Measurements from ENCODE around the gene KRTAP10-1.

DNA sequence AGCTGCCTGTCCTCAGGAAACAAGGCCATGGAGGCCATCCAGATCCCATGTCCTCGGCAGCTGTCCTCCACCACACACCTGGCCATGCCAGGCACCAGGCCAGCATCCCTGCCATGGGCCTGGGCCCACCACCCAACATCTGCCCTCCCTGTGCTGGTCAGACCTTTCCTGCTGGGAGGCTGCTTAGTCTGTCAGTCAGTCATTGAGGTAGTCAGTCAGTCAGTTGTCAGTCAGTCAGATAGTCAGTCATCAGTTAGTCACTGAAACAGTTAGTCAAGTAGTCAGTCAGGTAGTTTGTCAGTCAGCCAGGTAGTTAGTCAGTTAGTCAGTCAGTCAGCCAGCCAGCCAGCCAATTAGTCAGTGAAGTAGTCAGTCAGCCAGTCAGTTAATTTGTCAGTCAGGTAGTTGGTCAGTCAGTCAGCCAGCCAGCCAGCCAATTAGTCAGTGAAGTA lies 17.2 kb downstream of the KRTAP10-1 start:
- TF ChIP-seq, protein P1, sequence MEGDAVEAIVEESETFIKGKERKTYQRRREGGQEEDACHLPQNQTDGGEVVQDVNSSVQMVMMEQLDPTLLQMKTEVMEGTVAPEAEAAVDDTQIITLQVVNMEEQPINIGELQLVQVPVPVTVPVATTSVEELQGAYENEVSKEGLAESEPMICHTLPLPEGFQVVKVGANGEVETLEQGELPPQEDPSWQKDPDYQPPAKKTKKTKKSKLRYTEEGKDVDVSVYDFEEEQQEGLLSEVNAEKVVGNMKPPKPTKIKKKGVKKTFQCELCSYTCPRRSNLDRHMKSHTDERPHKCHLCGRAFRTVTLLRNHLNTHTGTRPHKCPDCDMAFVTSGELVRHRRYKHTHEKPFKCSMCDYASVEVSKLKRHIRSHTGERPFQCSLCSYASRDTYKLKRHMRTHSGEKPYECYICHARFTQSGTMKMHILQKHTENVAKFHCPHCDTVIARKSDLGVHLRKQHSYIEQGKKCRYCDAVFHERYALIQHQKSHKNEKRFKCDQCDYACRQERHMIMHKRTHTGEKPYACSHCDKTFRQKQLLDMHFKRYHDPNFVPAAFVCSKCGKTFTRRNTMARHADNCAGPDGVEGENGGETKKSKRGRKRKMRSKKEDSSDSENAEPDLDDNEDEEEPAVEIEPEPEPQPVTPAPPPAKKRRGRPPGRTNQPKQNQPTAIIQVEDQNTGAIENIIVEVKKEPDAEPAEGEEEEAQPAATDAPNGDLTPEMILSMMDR (IDR thresholded peaks at IDR 0.05; ENCODE audit: insufficient read depth, low read length, poor library complexity, severe bottlenecking), result no peak
- no peak for TF ChIP-seq EZH2phosphoT487 (conservative IDR thresholded peaks at IDR 0.05; ENCODE audit: low read length)

Data from SU-DHL-6 (cell line).